HG03025 (cell line): ENCODE results near the gene MYOM3.

ENCODE experiments used
- ATAC-seq: cut with Tn5 transposase; IDR thresholded peaks from one replicate; pipeline ENCODE4 v1.9.1; 2021; ENCODE audit warnings: mild to moderate bottlenecking, moderate library complexity; ENCODE audit not compliant: unreplicated experiment, low FRiP score

MYOM3 gene

DNA sequence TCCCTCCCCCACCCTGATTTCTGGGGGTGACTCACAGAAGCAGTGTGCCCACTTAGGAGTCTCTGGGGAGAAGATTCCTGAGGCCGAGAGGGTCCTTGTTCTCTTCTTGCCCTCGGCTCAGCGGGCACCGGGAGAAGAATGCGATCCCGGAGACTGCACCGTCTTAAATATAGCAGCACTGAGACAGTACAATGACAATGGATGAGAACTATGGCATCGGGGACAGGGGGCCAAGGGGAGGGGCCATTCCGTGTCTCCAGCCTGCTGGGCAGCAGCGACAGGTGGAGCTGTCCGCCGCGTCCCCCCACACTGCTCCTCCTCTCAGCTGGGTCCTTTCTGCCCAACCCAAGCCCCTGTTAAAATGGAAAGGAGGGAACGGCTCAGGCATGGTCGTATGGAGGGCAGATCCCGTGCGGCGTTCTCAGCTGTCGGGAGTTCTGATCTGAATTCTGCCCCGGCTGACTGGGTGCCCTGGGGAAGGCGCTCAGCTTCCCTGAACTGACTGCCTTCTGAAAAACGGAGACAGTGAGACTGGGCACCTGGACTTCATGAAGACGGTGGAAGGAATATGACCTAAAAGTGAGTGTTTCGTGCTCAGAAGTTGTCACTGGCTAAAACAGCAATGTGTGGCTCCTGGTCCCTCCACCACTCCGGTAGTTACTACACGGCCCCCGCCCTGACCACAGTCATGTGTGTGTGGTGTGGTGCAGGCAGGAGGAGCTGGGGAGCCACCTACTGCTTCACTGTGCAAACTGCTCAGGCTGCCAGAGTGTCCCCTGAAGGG, at the start of gene MYOM3:
TSS of gene MYOM3 (minus strand) at position 140 of the 784 bp plus-strand sequence. CDS start 3,499 bp downstream, outside the sequence.
- ATAC-seq: no peak

DNA sequence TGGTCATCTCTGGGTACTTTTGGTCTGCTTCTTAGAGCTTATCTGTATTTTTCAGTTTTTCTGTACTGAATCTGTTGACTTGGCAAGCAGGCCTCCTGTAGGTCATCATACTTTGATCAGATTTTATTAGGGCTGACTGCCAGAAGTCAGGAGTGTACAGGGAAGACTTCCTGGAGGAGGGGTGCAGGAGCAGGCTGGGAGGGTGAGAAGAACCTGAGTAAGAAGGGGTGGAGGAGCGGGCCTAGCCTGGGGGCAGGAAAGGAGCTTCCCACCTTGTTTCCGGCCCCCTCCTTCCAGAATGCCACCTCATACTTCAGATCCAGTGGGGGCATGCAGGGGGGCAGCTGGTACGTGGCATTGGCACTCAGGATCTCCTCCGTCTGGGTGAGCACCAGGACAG, 49.3 kb upstream of the MYOM3 start:
- no peak for ATAC-seq

DNA sequence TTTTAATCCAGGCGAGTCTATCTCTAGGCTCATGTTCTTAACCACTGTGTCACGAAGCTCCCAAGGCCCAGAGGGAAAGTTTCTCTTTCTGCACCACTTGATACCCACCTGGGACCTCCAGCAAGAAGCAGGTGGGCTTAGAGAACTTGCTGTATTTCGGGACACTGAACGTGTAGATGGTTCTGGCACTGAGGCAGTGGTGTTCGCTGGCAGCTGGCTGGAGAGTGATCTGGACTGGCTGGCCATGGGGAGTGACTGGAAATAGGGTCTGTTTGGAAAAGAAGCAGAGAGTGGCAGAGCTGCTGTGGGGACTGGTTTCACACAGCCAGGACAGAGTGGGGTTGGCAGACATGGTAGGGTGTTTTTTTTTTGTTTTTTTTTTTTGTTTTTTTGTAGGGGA, 47.4 kb upstream of the MYOM3 start:
- ATAC-seq: no peak

- ATAC-seq: no peak
Observed at GRCh38 chr1:24157918-24158481, 46.1 kb upstream of the MYOM3 start.

GRCh38 chr1:24156542-24157260, 44.8 kb upstream of the MYOM3 start:
- ATAC-seq: no peak

GRCh38 chr1:24155011-24155782, 43.3 kb upstream of the MYOM3 start:
- ATAC-seq: no peak

DNA sequence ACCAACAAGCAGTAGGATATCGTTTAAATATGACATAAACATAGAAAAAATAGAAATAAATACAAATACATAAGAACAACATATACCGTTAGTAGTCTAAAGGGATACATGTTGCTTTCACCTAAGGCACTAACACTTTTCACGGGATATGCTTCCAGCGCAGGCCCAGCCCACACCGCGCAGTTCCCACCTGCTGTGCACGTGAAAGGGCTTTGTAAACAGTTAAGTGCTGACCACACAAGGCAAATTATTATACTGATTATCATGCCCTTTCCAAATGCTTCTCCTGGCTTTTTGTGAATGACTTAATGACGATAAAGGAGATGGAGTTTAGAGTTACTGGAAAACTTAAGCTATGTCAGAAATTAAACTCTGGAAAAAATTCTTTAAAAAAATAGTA, 42.3 kb upstream of the MYOM3 start:
- no peak for ATAC-seq

GRCh38 chr1:24152631-24153494, 40.9 kb upstream of the MYOM3 start:
- no peak for ATAC-seq

- ATAC-seq: no peak
Observed at GRCh38 chr1:24151175-24151533, 39.2 kb upstream of the MYOM3 start.

- ATAC-seq: no peak
Observed at GRCh38 chr1:24150234-24151174, 38.6 kb upstream of the MYOM3 start.

DNA sequence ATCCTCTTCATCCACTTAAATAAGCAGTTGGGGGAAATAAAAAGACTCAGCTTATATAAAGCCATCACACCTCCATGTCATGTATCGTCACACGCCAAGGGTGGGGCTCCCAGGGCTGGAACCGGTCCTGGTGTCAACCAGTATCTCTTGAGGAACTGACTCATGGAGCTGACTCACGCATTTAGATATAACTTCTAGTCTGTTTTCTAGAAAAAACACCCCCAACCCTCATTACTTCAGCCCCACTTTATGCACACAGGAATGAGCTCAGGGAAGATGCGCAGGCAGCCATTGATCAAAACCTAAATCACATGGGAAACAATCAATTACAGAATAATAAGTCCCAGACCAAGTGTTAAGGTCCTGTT, 37.9 kb upstream of the MYOM3 start:
- ATAC-seq: no peak

DNA sequence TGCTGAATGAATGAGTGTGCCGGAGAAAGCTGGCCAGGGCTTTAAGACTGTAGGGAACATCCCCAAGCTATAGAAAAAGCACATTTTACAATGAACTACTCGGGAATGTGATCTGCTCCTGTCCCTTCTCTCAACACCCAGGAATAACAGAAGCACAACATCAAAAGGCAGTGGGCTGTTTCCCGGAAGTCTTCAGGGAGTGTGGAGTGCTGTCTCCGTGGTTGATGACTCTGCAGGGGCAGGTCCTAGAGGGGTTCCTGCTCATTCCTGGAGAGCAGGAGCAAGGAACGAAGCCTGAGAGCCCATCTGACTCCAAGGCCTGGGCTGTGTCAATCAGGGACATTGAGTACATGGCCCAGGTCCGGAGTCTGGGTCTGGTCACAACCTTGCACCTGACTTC, 35.9 kb upstream of the MYOM3 start:
- ATAC-seq: no peak

- no peak for ATAC-seq
Observed at GRCh38 chr1:24147194-24147593, 35.3 kb upstream of the MYOM3 start.

DNA sequence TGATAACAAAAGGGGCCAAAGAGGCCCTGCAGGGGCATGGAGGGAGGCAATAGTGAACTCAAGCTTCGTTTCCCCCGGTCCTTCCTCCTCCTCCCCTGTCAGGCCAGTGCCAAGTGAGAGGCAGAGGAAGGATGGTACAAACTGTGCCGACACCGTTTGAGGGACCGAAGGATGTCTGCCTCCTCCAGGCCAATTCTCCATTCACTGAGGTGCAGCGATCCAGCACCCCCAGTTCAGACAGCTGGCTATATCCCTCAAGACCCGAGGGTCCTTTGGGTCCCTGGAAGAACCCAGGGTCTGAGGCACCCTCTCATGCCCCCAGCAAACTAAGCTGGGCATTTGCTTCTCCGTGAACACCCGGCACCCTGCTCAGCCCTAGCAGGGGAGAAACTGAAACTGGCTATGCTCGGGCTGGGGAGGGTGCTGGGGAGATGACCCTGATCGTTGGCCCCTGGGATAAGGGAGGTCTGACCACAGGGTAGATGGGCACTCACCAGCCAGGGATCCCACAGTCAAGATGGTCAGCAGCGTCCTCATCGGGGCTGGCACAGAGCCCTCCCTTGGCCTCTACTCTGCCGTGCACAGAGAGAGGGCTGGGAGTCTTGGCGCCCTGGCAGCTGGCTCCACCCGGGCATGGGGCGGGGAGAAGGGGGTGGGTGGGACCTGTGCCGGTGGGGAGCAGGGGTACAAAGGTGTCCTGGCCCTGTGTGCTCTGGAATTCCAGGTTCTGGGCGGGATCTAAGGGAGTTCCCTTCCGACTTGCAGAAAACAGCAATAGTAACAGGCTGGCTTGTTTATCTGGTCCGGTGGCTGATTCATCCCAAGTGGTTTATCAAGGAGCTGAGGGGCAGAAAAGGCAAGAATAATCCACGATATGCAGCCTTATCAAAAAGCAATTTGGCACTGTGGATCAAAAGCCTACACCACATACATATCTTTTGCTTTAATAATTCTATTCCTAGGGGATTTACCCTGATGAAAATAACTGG, 30.9 kb upstream of the MYOM3 start, which contains the start of gene IL22RA1:
TSS of gene IL22RA1 (minus strand) at position 595 of the 989 bp plus-strand sequence. CDS start at position 537, 58 bp downstream.
- ATAC-seq: no peak

DNA sequence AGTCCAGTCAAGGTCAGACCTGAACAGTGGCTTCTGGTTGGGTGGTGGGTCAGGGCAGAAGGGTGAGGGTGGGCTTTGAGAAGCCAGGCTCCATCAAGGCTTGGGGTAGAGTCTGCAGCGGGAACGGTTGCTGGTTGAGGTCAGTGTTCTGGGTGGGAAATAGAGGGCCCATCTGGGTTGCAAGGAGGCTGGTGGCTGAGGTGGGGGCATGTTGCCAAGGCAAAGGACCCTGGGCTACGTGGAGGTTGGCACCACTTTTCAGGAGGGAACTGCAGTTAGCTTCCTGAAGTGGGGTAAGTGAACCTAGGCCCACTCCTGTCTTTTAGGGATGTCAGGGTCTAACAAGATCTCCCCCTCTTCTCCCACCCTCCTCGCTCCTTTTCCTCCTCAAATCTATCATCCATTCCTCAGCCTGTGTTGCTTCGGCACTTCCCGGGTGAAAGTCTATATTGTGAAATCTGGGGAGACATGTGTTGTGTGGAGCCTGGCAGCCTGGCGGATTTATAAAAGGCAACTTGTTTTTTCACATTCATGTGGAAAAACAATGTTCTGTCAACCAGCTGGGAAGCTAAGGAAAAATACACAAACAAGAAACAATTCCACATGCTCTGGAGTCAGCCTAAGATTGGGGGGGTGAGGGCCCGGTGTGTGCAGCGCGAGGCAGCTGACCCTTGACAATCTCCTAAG, 29.5 kb upstream of the MYOM3 start:
- no peak for ATAC-seq

- ATAC-seq: no peak
Observed at GRCh38 chr1:24140741-24141181, 28.8 kb upstream of the MYOM3 start.

DNA sequence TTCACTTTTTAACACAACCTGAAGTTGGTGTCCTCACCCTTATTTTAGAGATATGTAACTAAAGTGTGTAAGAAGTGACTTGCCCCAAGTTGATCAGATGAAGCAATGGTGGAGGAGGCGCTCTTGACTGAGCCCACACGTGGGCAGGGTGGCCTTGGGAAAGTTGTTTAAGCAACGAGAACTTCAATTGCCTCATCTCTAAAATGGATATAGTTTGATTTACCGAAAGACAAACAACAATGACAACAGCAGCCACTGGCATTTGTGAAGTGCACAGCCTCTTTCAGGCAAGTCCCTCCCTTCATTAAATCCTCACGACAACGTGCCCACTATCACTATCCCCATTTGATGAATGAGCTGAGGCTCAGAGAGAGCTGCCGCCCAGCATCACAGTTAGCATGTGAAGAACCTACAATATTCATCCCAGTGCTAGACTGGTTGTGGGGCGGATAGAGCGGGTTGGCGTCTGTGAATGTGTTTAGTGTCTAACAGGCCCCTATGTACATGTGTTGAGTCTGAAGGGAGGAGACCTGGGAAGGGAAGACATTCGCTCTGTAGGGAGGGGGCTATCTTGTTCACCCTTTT, 28.0 kb upstream of the MYOM3 start:
- no peak for ATAC-seq
